ENCODE measurements around the gene MYO15B. TPM values are rescaled to one million over a fixed set of nuclear protein-coding genes. Genes with fewer than 3 reads are reported as not detected.

Gene MYO15B
- total and polyA plus RNA-seq, 2 of the 13 experiments (the other 11 are each of a cell fraction or from before 2014, with no cell fraction given): 2.8 to 8.1 TPM

GRCh38 chr17:75589012-75589918 lies 1.7 kb downstream of the MYO15B start (continued):
- peak; percentile 60 for TF ChIP-seq ZBTB4 (CRISPR knock-in tag; IDR thresholded peaks at IDR 0.05; ENCODE audit: borderline replicate concordance)
- TF ChIP-seq EP300 (IDR thresholded peaks at IDR 0.05; ENCODE audit: low read depth in 2 of 2, low read length in 2 of 2): 0 out of 4 replicates have a peak, but pooled peaks of 1 of the 2 experiments have one; percentile 8
- TF ChIP-seq EP300 (CRISPR knock-in tag; IDR thresholded peaks at IDR 0.05; ENCODE audit: borderline replicate concordance): no peak
- no peak for TF ChIP-seq CHD2 (IDR thresholded peaks at IDR 0.05; ENCODE audit: low read depth, low read length)
- TF ChIP-seq ZNF704 (CRISPR knock-in tag; IDR thresholded peaks at IDR 0.05; ENCODE audit: borderline replicate concordance): no peak
- TF ChIP-seq IKZF4 (CRISPR knock-in tag; IDR thresholded peaks at IDR 0.05; ENCODE audit: borderline replicate concordance, low read depth, not compliant biosample characterization): peak; percentile 71
- no peak for TF ChIP-seq PLRG1 (conservative IDR thresholded peaks at IDR 0.05)
- TF ChIP-seq JUN (CRISPR knock-in tag; IDR thresholded peaks at IDR 0.05): no peak
- TF ChIP-seq MBNL3 (CRISPR knock-in tag; conservative IDR thresholded peaks at IDR 0.05): no peak
- TF ChIP-seq THAP11 (CRISPR knock-in tag; IDR thresholded peaks at IDR 0.05): peak; percentile 63
- TF ChIP-seq PAXIP1 (CRISPR knock-in tag; conservative IDR thresholded peaks at IDR 0.05): peak; percentile 41; the same call in 1 of the 2 replicates
- TF ChIP-seq ZFP91 (CRISPR knock-in tag; IDR thresholded peaks at IDR 0.05; ENCODE audit: borderline replicate concordance): peak; percentile 31; the same call in 1 of the 2 replicates
- TF ChIP-seq ZBTB33 (CRISPR knock-in tag; IDR thresholded peaks at IDR 0.05): no peak; the same call in 1 of the 2 replicates
- no peak for TF ChIP-seq SNAPC5 (CRISPR knock-in tag; IDR thresholded peaks at IDR 0.05; ENCODE audit: borderline replicate concordance)
- peak; percentile 59; the same call in 1 of the 2 replicates for TF ChIP-seq ZNF788 (CRISPR knock-in tag; IDR thresholded peaks at IDR 0.05; ENCODE audit: borderline replicate concordance)

Data from HepG2 (cell line).